CD8-positive, alpha-beta memory T cell (primary cell): ENCODE results near the gene GBGT1. TPM values are rescaled to one million over a fixed set of nuclear protein-coding genes. Genes with fewer than 3 reads are reported as not detected.

Experiments used
- CTCF ChIA-PET: fragments of 350-600 bp; sonication (Branson Sonifier 250); formaldehyde crosslinking; loops from one replicate; lab custom pipeline; 2021; ENCODE audit warnings: antibody characterized with exemption; lab: Charles Lee
- POLR2A ChIA-PET: fragments of 350-600 bp; sonication (Branson Sonifier 250); formaldehyde crosslinking; loops from one replicate; lab custom pipeline; 2021; ENCODE audit warnings: antibody characterized with exemption; lab: Charles Lee
- DNase-seq, 5 donors: peaks; one replicate each; pipeline versions ENCODE4 v3.0.0 to v3.0.0-alpha.2; 2020 to 2022; ENCODE audit warnings: mixed read lengths in 1 of 5
- H3K27ac ChIP-seq: one replicate; pipeline ENCODE4 v1.7.0; 2013; ENCODE audit warnings: low read depth, mild to moderate bottlenecking, low read length, moderate library complexity
- H3K27me3 ChIP-seq: 2 replicates; pipeline ENCODE4 v1.7.0; 2013; ENCODE audit warnings: low read length, mild to moderate bottlenecking; ENCODE audit not compliant: insufficient read depth, poor library complexity, severe bottlenecking
- H3K36me3 ChIP-seq: 2 replicates; pipeline ENCODE4 v1.7.0; 2013; ENCODE audit warnings: mild to moderate bottlenecking, low read length, moderate library complexity; ENCODE audit not compliant: insufficient read depth
- H3K4me1 ChIP-seq: 2 replicates; pipeline ENCODE4 v1.7.0; 2013; ENCODE audit warnings: mild to moderate bottlenecking, low read length, moderate library complexity; ENCODE audit not compliant: insufficient read depth
- H3K4me3 ChIP-seq: 2 replicates; pipeline ENCODE4 v1.7.0; 2013; ENCODE audit warnings: mild to moderate bottlenecking, low read length
- H3K9me3 ChIP-seq: 2 replicates; pipeline ENCODE4 v1.7.0; 2013; ENCODE audit warnings: mild to moderate bottlenecking, low read length
- H3K27ac Mint-ChIP-seq, 8 donors: one replicate each; pipeline ENCODE4 v1.8.0; 2020 to 2021; ENCODE audit warnings: mixed read lengths in 8 of 8, mild to moderate bottlenecking in 6 of 8, inconsistent platforms in 3 of 8, moderate library complexity in 3 of 8
- H3K27me3 Mint-ChIP-seq, 2 donors: one replicate each; pipeline ENCODE4 v1.8.0; 2020 to 2021; ENCODE audit warnings: mixed read lengths in 2 of 2, mild to moderate bottlenecking in 1 of 2, moderate library complexity in 1 of 2
- H3K36me3 Mint-ChIP-seq, 3 donors: one replicate each; pipeline ENCODE4 v1.8.0; 2020 to 2021; ENCODE audit warnings: mixed read lengths in 3 of 3, inconsistent platforms in 1 of 3, mild to moderate bottlenecking in 1 of 3
- H3K4me1 Mint-ChIP-seq, 3 donors: one replicate each; pipeline ENCODE4 v1.8.0; 2020 to 2021; ENCODE audit warnings: mixed read lengths in 3 of 3, inconsistent platforms in 1 of 3, mild to moderate bottlenecking in 1 of 3
- H3K4me3 Mint-ChIP-seq, 7 donors: one replicate each; pipeline ENCODE4 v1.8.0; 2020 to 2021; ENCODE audit warnings: mixed read lengths in 7 of 7, mild to moderate bottlenecking in 6 of 7, moderate library complexity in 4 of 7, inconsistent platforms in 2 of 7
- H3K9me3 Mint-ChIP-seq, 5 donors: one replicate each; pipeline ENCODE4 v1.8.0; 2020 to 2022; ENCODE audit warnings: mixed read lengths in 5 of 5, mild to moderate bottlenecking in 3 of 5, moderate library complexity in 2 of 5, inconsistent platforms in 1 of 5
- polyA plus RNA-seq: library from polyadenylated mRNA; unstranded; fragments of 300-500 nt; fragmentation: Illumina TruSeq; gene quantifications from one replicate; pipeline ENCODE4 v1.2.3, GENCODE V29; 2021
- total RNA-seq, 2 experiments: library from RNA; stranded (reverse); gene quantifications; one replicate each; pipeline ENCODE4 v1.2.3, GENCODE V29; 2021

The GBGT1 gene
- total and polyA plus RNA-seq, 3 experiments from 2014 or later, result 1.8 to 2.6 TPM; not detected in 1

DNA sequence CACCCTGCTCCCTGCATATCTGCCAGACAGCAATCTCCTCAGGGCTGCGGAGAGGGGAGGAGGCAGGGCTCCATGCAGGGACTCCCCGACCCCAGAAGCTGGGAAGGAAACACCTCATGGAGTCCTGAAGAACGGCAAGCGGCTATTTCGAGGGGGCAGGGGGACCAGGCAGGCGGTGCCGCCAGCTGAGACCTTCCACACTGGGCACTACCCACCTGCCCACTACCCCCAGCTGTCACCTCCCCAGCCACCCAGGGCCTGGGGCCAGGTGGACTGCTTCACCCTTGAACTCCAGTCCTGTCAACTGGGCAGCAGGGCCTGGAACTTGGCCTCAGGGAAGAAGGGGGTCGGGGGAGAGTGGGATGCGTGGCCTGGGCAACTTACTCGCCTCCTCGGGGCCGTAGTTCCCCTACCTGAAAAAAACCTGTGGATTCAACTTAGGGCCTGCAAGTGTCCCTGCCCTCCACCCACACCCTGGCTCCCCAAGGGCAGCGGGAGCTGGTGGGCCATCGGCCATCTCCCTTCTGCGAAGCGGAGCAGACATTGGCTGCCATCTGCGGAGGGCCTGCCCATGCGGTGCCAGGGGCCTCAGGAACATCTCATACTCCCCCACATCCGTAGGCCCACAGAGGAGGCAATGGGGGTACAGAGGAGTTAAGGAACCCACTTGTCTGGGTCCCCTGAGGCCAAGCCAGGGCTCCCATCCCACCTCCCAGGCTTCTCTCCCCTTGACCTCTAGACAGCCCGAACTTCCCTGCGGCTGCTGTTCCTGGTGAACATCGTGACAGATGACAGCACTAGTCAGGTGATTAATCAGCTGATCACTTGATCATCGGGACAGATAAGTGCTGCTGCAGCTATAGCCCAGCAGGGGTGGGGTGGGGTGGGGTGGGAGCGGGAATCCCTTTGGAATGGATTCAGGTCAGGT, 24.2 kb downstream of the GBGT1 start:
- DNase-seq, result no peak
- H3K27me3 ChIP-seq, result no peaks in the 10 kb centered on the region
- H3K36me3 ChIP-seq, result no peaks in the 10 kb centered on the region
- ChIA-PET POLR2A (no interaction called here), CTCF (no interaction called here)
- peaks cover 0 to 2% of the 10 kb centered on the region in 2 donors for H3K27me3 Mint-ChIP-seq
- H3K36me3 Mint-ChIP-seq, result peaks cover 0 to 8% (median 0%) of the 10 kb centered on the region in 3 donors
- H3K27ac ChIP-seq, result no peak overlapping the region
- peaks cover 72% of the 10 kb centered on the region for H3K4me1 ChIP-seq
- no peaks in the 10 kb centered on the region for H3K9me3 ChIP-seq
- H3K9me3 Mint-ChIP-seq, result no peaks in the 10 kb centered on the region
- H3K4me3 Mint-ChIP-seq, result no peak overlapping the region
- no peak overlapping the region for H3K4me3 ChIP-seq
- peaks cover 49 to 80% (median 56%) of the 10 kb centered on the region in 3 donors for H3K4me1 Mint-ChIP-seq
- peak overlapping the region; percentile 57 to 99 (median 84) for H3K27ac Mint-ChIP-seq

DNA sequence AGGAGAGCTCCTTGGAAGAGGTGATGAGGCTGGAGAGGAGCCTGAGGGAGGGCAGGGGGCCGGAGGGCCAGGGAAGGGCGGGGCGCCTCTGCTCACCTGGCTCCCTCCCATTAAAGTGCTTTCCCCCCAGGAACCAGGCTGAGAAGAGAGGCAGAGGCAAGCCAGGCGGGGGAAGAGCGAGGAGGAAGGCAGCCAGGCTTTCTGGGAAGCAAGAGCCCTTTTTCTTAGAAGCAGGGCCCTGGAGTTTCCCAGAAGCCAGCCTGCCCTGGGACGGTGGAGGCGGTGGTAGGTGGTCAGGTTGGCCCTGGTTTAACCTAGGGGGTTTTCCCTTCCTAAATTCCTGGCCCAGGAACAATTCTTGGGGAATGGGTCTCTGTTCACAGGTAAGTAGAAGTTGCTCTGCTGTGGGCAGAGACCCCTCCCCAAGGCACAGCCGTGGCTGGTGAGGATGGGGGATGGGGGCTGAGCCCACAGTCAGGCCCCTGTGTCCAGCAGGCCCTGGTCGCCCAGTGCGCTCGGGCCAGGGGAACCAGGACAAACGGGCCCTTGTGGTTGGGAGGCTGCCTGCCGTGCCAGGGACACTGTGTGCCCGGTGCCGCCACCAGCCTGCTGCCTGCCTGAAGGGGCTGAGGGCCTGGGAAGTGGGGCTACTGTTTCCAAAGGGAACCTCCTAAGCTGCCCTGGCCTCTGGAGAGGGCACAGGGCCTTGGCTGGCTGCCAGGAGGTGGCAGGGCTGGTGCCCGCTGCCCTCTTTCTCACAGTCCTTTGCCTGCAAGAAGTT, 26.1 kb downstream of the GBGT1 start:
- Mint-ChIP-seq H3K36me3 (peaks cover 0 to 9% (median 0%) of the 10 kb centered on the region in 3 donors), H3K9me3 (no peaks in the 10 kb centered on the region), H3K27ac (peak overlapping the region; percentile 71 to 100 (median 86)), H3K4me3 (no peak overlapping the region), H3K27me3 (peaks cover 0 to 2% of the 10 kb centered on the region in 2 donors), H3K4me1 (peaks cover 54 to 82% (median 57%) of the 10 kb centered on the region in 3 donors)
- ChIA-PET POLR2A (interaction anchor here (1.1 kb wide), 1 partner anchor 23 kb away, joined by 3 read pairs; no protein-coding TSS in a partner anchor), CTCF (interaction anchor here (1.0 to 1.5 kb wide), 3 partner anchors 10 to 116 kb away, joined by 3 to 7 read pairs (median 5); no protein-coding TSS in a partner anchor)
- H3K27ac ChIP-seq, result peak overlapping the region; percentile 65
- H3K36me3 ChIP-seq, result no peaks in the 10 kb centered on the region
- H3K27me3 ChIP-seq, result no peaks in the 10 kb centered on the region
- peaks cover 77% of the 10 kb centered on the region for H3K4me1 ChIP-seq
- H3K9me3 ChIP-seq, result no peaks in the 10 kb centered on the region
- H3K4me3 ChIP-seq, result no peak overlapping the region
- no peak for DNase-seq

- DNase-seq, result peak in 4 of 5 donors; percentile 39 to 86 (median 56)
- H3K9me3 Mint-ChIP-seq, result no peaks in the 10 kb centered on the region
- Histone ChIP-seq H3K4me1 (peaks cover 75% of the 10 kb centered on the region), H3K27me3 (no peaks in the 10 kb centered on the region), H3K9me3 (no peaks in the 10 kb centered on the region), H3K4me3 (peak overlapping the region; percentile 22), H3K36me3 (no peaks in the 10 kb centered on the region), H3K27ac (peak overlapping the region; percentile 100)
- POLR2A ChIA-PET, result interaction anchor here (2.5 to 4.5 kb wide), 2 partner anchors 8 to 9 kb away, joined by 11 to 67 read pairs; no protein-coding TSS in a partner anchor
- H3K36me3 Mint-ChIP-seq, result peaks cover 0 to 18% (median 7%) of the 10 kb centered on the region in 3 donors
- peak overlapping the region; percentile 100 for H3K27ac Mint-ChIP-seq
- CTCF ChIA-PET, result interaction anchor here (1.4 to 11.8 kb wide), 3 partner anchors 8 to 14 kb away, joined by 4 to 220 read pairs (median 5); no protein-coding TSS in a partner anchor
- peaks cover 58 to 83% (median 60%) of the 10 kb centered on the region in 3 donors for H3K4me1 Mint-ChIP-seq
- peaks cover 0 to 2% of the 10 kb centered on the region in 2 donors for H3K27me3 Mint-ChIP-seq
- peak overlapping the region; percentile 59 to 96 (median 84) for H3K4me3 Mint-ChIP-seq
Observed at GRCh38 chr9:133135146-133135745, 28.5 kb downstream of the GBGT1 start.

DNA sequence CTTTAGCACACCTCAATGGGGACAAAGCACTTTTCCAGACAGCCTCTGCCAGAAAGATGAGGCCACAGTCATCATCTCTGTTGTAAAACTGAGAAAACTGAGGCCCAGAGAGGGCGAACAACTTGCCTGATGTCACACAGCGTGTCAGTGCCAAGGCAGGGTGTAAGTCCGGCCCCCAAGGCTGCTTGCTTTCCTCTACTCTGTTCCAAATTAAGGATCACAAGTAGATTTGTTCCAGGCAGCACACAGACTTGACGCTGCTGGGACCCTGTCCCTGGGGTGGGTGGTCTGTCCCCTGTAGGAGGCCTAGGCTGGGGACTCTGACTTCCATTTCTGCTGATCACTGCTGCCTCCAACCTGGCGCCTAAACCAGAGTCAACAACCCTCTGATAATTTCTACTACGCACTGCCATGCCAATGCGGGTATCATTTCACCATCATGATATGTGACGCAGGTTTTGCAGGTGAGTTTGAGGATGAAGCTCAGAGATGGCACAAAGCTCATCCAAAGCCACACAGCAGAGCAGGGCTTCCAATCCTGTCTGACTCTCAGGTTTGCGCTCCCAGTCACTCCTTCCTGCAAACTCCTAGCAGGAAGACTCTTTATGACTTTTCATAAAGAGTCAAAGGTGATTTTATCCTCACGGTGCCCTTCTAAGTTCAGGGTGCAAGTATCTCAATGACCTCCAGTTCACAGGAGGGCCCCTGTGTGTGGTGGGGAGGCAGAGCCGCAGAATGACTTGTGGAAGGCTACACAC, 29.1 kb downstream of the GBGT1 start:
- H3K4me1 Mint-ChIP-seq, result peaks cover 60 to 81% (median 63%) of the 10 kb centered on the region in 3 donors
- peaks cover 0 to 2% of the 10 kb centered on the region in 2 donors for H3K27me3 Mint-ChIP-seq
- H3K4me3 Mint-ChIP-seq, result peak overlapping the region; percentile 76 to 96 (median 84)
- DNase-seq, result no peak
- no peaks in the 10 kb centered on the region for H3K9me3 Mint-ChIP-seq
- no peaks in the 10 kb centered on the region for H3K27me3 ChIP-seq
- peak overlapping the region; percentile 100 for H3K27ac ChIP-seq
- CTCF ChIA-PET, result interaction anchor here (1.0 to 11.8 kb wide), 10 partner anchors 9 to 32 kb away, joined by 3 to 220 read pairs (median 6); no protein-coding TSS in a partner anchor
- peaks cover 0 to 18% (median 7%) of the 10 kb centered on the region in 3 donors for H3K36me3 Mint-ChIP-seq
- peak overlapping the region; percentile 100 for H3K27ac Mint-ChIP-seq
- no peaks in the 10 kb centered on the region for H3K36me3 ChIP-seq
- no peaks in the 10 kb centered on the region for H3K9me3 ChIP-seq
- POLR2A ChIA-PET, result interaction anchor here (1.0 to 4.5 kb wide), 7 partner anchors 8 to 104 kb away, joined by 3 to 67 read pairs (median 8); partner anchors contain the start of genes GTF3C5 and RALGDS
- peaks cover 80% of the 10 kb centered on the region for H3K4me1 ChIP-seq
- H3K4me3 ChIP-seq, result peak overlapping the region; percentile 22

DNA sequence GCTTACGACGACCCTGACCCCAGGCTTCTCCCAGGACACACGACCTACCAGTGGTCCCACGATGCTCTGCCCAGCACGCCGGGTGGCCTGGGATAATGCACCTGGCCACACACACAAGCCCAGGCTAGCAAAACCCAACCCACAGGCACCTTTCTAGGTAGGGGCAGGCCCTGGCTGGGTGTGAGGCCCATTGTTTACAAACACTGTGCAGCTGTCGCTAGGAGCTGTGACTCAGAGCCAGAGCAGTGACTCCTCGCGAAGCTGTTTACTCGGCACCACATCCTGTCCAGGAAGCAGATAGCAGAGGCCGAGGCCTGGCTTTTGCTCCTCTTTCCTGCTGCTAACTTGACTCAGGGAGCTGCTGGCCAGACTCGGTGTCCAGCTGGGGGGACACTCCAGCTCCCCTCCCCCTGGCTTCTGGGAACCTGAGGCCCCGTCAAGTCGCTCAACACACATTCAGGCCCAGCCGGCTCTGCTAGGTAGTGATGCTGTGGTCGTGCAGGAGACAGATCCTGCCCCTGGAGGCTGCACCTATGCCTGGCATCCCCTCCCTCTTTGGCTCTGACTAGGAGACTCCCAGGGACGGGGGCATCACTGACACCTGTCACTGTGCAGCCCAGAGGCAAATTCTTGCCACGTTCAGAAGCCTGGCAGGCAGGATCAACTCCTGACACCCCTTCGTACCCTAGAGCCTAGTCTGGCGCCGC, 29.9 kb downstream of the GBGT1 start:
- Histone ChIP-seq H3K27me3 (no peaks in the 10 kb centered on the region), H3K4me3 (peak overlapping the region; percentile 35), H3K9me3 (no peaks in the 10 kb centered on the region), H3K4me1 (peaks cover 88% of the 10 kb centered on the region), H3K27ac (peak overlapping the region; percentile 100), H3K36me3 (no peaks in the 10 kb centered on the region)
- DNase-seq, result peak; percentile 85 to 97 (median 88)
- ChIA-PET POLR2A (interaction anchor here (0.5 to 4.5 kb wide), 9 partner anchors 10 to 240 kb away, joined by 3 to 67 read pairs (median 7); partner anchors contain the start of genes GTF3C5 and RALGDS), CTCF (interaction anchor here (1.0 to 11.8 kb wide), 9 partner anchors 10 to 32 kb away, joined by 3 to 220 read pairs (median 8); no protein-coding TSS in a partner anchor)
- Mint-ChIP-seq H3K4me1 (peaks cover 62 to 83% (median 66%) of the 10 kb centered on the region in 3 donors), H3K27ac (peak overlapping the region; percentile 100), H3K4me3 (peak overlapping the region; percentile 76 to 96 (median 84)), H3K27me3 (peaks cover 0 to 2% of the 10 kb centered on the region in 2 donors), H3K9me3 (no peaks in the 10 kb centered on the region), H3K36me3 (peaks cover 0 to 21% (median 7%) of the 10 kb centered on the region in 3 donors)

DNA sequence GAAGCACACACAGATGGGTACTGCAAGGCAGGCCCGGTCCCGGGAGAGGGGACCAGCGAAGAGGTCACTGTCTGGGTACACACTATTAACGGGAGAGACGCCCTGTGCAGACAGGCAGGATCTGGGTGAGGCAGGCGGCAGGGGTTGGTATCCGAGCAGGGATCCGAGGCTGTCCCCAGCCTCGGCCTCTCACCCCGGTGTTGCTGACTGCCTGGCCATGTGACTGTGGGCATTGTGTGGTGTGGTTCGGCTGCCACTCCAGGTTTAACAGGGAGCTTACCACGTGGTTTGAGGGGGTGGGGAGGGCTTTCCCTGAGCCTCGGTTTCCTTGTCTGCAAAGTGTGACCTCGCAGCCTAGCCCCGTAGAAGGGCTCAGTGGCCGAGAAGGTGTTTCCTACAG, 31.5 kb downstream of the GBGT1 start:
- ChIA-PET CTCF (interaction anchor here (0.6 to 11.8 kb wide), 8 partner anchors 11 to 1572 kb away, joined by 3 to 220 read pairs (median 7); no protein-coding TSS in a partner anchor), POLR2A (interaction anchor here (1.8 to 4.5 kb wide), 2 partner anchors 11 to 15 kb away, joined by 7 to 67 read pairs; no protein-coding TSS in a partner anchor)
- peak overlapping the region; percentile 49 to 96 (median 92) for H3K4me3 Mint-ChIP-seq
- Histone ChIP-seq H3K27me3 (no peaks in the 10 kb centered on the region), H3K27ac (peak overlapping the region; percentile 100), H3K4me3 (peak overlapping the region; percentile 5), H3K9me3 (no peaks in the 10 kb centered on the region), H3K36me3 (no peaks in the 10 kb centered on the region), H3K4me1 (peaks cover 92% of the 10 kb centered on the region)
- peaks cover 0 to 2% of the 10 kb centered on the region in 2 donors for H3K27me3 Mint-ChIP-seq
- H3K27ac Mint-ChIP-seq, result peak overlapping the region; percentile 100
- peaks cover 73 to 87% (median 79%) of the 10 kb centered on the region in 3 donors for H3K4me1 Mint-ChIP-seq
- H3K36me3 Mint-ChIP-seq, result peaks cover 0 to 30% (median 7%) of the 10 kb centered on the region in 3 donors
- no peaks in the 10 kb centered on the region for H3K9me3 Mint-ChIP-seq
- no peak for DNase-seq
